OCI-LY3 (cell line): ENCODE measurements around the gene SCP2D1.

Experiments
- H2AFZ ChIP-seq: fragments of 200-600, 300-600 bp; shearing (Covaris generic); 2 replicates; pipeline ENCODE4 v1.6.0; 2014; ENCODE audit warnings: antibody characterized with exemption, low read depth, low read length
- H3K27ac ChIP-seq: fragments of 200-600, 300-600 bp; sonication (generic); 2 replicates; pipeline ENCODE4 v1.5.1; 2014; ENCODE audit warnings: mild to moderate bottlenecking, low read length, moderate library complexity, mixed read lengths
- H3K27me3 ChIP-seq: fragments of 200-600, 300-600 bp; sonication (generic); 2 replicates; pipeline ENCODE4 v1.6.1; 2014; ENCODE audit warnings: low read depth, low read length, mixed read lengths
- H3K36me3 ChIP-seq: fragments of 200-600, 300-600 bp; sonication (generic); replicated peaks from 2 replicates; pipeline ENCODE3; 2014; ENCODE audit warnings: low read depth, low read length, mixed read lengths
- H3K4me1 ChIP-seq: fragments of 300-600, 200-600 bp; sonication (generic); 2 replicates; pipeline ENCODE4 v1.6.1; 2014; ENCODE audit warnings: low read length, mixed read lengths
- H3K4me2 ChIP-seq: fragments of 200-600, 300-600 bp; sonication (generic); 2 replicates; pipeline ENCODE4 v1.6.1; 2014; ENCODE audit warnings: low read length, mixed read lengths
- H3K4me3 ChIP-seq: fragments of 300-600, 200-600 bp; sonication (generic); 2 replicates; pipeline ENCODE4 v1.5.1; 2014; ENCODE audit warnings: antibody characterized with exemption, mild to moderate bottlenecking, low read length, moderate library complexity
- H3K79me2 ChIP-seq: fragments of 300-600, 200-600 bp; shearing (Covaris generic); 2 replicates; pipeline ENCODE4 v1.6.1; 2014; ENCODE audit warnings: mild to moderate bottlenecking, low read length, mixed read lengths
- H3K9ac ChIP-seq: fragments of 300-600, 200-600 bp; shearing (Covaris generic); 2 replicates; pipeline ENCODE4 v1.6.0; 2014; ENCODE audit warnings: mild to moderate bottlenecking, low read length, moderate library complexity
- H3K9me3 ChIP-seq: fragments of 200-600, 300-600 bp; shearing (Covaris generic); 2 replicates; pipeline ENCODE4 v1.6.1; 2014; ENCODE audit warnings: low read length, mixed read lengths; ENCODE audit not compliant: insufficient read depth
- H4K20me1 ChIP-seq: fragments of 200-600, 300-600 bp; sonication (generic); 2 replicates; pipeline ENCODE4 v1.6.1; 2016; ENCODE audit warnings: low read length, mixed read lengths; ENCODE audit not compliant: insufficient read depth
- CTCF ChIP-seq: fragments of 200-600, 300-600 bp; sonication (generic); IDR thresholded peaks from 2 replicates; pipeline ENCODE4 v1.5.1; 2014; ENCODE audit warnings: antibody characterized with exemption, low read length, low read depth
- EZH2phosphoT487 ChIP-seq: fragments of 200-600 bp; shearing (Covaris generic); IDR thresholded peaks from 2 replicates; pipeline ENCODE4 v1.6.1; 2018; ENCODE audit warnings: antibody characterized with exemption, mixed run types, low read depth

Gene SCP2D1

GRCh38 chr20:18849131-18849530, 35.5 kb downstream of the SCP2D1 start:
- H3K27me3 ChIP-seq, result peaks cover 29% of the 10 kb centered on the region
- H4K20me1 ChIP-seq, result no peaks in the 10 kb centered on the region
- no peak overlapping the region for H3K9ac ChIP-seq
- H3K36me3 ChIP-seq, result no peaks in the 10 kb centered on the region
- H3K79me2 ChIP-seq, result no peaks in the 10 kb centered on the region
- no peak overlapping the region for H2AFZ ChIP-seq
- H3K4me1 ChIP-seq, result no peaks in the 10 kb centered on the region
- H3K4me2 ChIP-seq, result no peak overlapping the region
- TF ChIP-seq CTCF, result no peak
- TF ChIP-seq EZH2phosphoT487, result no peak
- no peaks in the 10 kb centered on the region for H3K9me3 ChIP-seq
- no peak overlapping the region for H3K27ac ChIP-seq
- no peak overlapping the region for H3K4me3 ChIP-seq

- Histone ChIP-seq H3K79me2 (no peaks in the 10 kb centered on the region), H3K9me3 (no peaks in the 10 kb centered on the region), H3K27ac (no peak overlapping the region), H3K4me2 (no peak overlapping the region), H3K4me3 (no peak overlapping the region), H3K4me1 (no peaks in the 10 kb centered on the region), H3K9ac (no peak overlapping the region), H2AFZ (no peak overlapping the region), H4K20me1 (no peaks in the 10 kb centered on the region), H3K36me3 (no peaks in the 10 kb centered on the region), H3K27me3 (peaks cover 29% of the 10 kb centered on the region)
- TF ChIP-seq CTCF (no peak), EZH2phosphoT487 (no peak)
These were observed 38.0 kb downstream of the SCP2D1 start for GRCh38 chr20:18851629-18852028.

GRCh38 chr20:18852318-18852717, 38.7 kb downstream of the SCP2D1 start:
- no peaks in the 10 kb centered on the region for H3K9me3 ChIP-seq
- peaks cover 29% of the 10 kb centered on the region for H3K27me3 ChIP-seq
- no peaks in the 10 kb centered on the region for H4K20me1 ChIP-seq
- H3K9ac ChIP-seq, result no peak overlapping the region
- H3K27ac ChIP-seq, result no peak overlapping the region
- no peaks in the 10 kb centered on the region for H3K4me1 ChIP-seq
- no peaks in the 10 kb centered on the region for H3K36me3 ChIP-seq
- no peak overlapping the region for H3K4me3 ChIP-seq
- H2AFZ ChIP-seq, result no peak overlapping the region
- TF ChIP-seq CTCF (no peak), EZH2phosphoT487 (no peak)
- no peaks in the 10 kb centered on the region for H3K79me2 ChIP-seq
- no peak overlapping the region for H3K4me2 ChIP-seq

GRCh38 chr20:18853216-18853615, 39.6 kb downstream of the SCP2D1 start:
- Histone ChIP-seq H3K9ac (no peak overlapping the region), H3K79me2 (no peaks in the 10 kb centered on the region), H3K36me3 (no peaks in the 10 kb centered on the region), H3K27ac (no peak overlapping the region), H3K9me3 (no peaks in the 10 kb centered on the region), H2AFZ (no peak overlapping the region), H3K4me1 (no peaks in the 10 kb centered on the region), H3K4me2 (no peak overlapping the region), H3K4me3 (no peak overlapping the region), H3K27me3 (peaks cover 29% of the 10 kb centered on the region), H4K20me1 (no peaks in the 10 kb centered on the region)
- TF ChIP-seq EZH2phosphoT487 (no peak), CTCF (no peak)
